ENCODE measurements around the gene MCTP1.

- no peak for TF ChIP-seq CTCF (IDR thresholded peaks at IDR 0.05)
- TF ChIP-seq ZFX (IDR thresholded peaks at IDR 0.05; ENCODE audit: borderline replicate concordance), result no peak
Observed at GRCh38 chr5:95069948-95070347, 214.9 kb downstream of the MCTP1 start.
